Measurements from ENCODE around the gene ZIC5.

DNA sequence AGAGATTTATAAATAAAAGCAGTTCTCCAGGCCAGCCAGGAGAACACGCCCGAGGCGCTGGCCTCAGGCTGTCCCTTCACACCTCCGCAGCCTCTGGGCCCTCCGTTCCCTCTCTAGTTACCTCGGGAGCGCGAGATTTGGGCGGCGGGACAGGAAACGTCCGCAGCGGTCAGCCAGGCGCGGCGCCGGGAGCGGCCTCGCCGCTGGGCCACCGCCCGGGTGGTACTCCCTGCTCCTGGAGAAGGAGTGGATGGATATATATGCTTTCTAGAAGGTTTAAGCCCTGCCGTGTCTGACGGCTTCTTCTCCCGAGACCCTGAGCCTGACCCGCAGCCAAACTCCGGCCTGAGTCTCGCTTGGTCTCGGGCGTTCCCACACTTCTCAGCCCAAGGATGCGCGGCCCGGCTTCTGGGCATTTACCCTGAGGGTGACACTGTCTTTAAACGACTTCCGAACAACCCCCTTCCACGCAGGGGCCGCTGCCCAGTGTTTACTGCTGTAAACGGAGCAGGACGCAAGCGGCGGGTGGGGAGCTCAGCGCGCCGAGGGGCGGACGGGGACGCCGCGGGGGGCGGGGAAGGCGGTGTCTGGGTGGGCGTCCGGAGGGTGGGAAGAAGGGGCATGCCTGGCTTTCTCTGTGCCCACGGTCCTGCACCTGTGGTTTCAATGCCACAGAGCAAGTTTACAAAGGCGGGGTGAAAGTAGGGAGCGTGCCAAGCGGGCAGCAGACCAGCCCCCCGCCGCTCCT is 8.1 kb upstream of the ZIC5 start:
- TF ChIP-seq, protein P1, sequence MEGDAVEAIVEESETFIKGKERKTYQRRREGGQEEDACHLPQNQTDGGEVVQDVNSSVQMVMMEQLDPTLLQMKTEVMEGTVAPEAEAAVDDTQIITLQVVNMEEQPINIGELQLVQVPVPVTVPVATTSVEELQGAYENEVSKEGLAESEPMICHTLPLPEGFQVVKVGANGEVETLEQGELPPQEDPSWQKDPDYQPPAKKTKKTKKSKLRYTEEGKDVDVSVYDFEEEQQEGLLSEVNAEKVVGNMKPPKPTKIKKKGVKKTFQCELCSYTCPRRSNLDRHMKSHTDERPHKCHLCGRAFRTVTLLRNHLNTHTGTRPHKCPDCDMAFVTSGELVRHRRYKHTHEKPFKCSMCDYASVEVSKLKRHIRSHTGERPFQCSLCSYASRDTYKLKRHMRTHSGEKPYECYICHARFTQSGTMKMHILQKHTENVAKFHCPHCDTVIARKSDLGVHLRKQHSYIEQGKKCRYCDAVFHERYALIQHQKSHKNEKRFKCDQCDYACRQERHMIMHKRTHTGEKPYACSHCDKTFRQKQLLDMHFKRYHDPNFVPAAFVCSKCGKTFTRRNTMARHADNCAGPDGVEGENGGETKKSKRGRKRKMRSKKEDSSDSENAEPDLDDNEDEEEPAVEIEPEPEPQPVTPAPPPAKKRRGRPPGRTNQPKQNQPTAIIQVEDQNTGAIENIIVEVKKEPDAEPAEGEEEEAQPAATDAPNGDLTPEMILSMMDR (conservative IDR thresholded peaks at IDR 0.05) = no peak
- TF ChIP-seq ZFX (IDR thresholded peaks at IDR 0.05) = no peak

Data from C4-2B (cell line).